Vagina (tissue), 2 donors: Measurements from ENCODE around the gene PTPRK. TPM values are rescaled to one million over a fixed set of nuclear protein-coding genes. Genes with fewer than 3 reads are reported as not detected.

Experiments used
- DNase-seq, 2 donors: peaks; one replicate each; pipeline ENCODE4 v3.0.0-alpha.2; 2017; ENCODE audit errors: extremely low spot score in 2 of 2
- H3K27ac ChIP-seq: fragments of 200-600 bp; sonication (generic); one replicate; pipeline ENCODE4 v1.5.1; 2019
- H3K27me3 ChIP-seq: fragments of 200-600 bp; sonication (generic); one replicate; pipeline ENCODE4 v1.5.1; 2019
- H3K36me3 ChIP-seq, 2 donors: fragments of 200-600 bp; sonication (generic); one replicate each; pipeline ENCODE4 v1.5.1; 2017 to 2019
- H3K4me1 ChIP-seq: fragments of 200-600 bp; sonication (generic); one replicate; pipeline ENCODE4 v1.5.1; 2019
- H3K4me3 ChIP-seq, 2 donors: fragments of 200-600 bp; sonication (generic); 1 replicate in 1 of 2; 2 replicates in 1 of 2; pipeline ENCODE4 v1.5.1; 2016 to 2019
- H3K9me3 ChIP-seq: fragments of 200-600 bp; sonication (generic); one replicate; pipeline ENCODE4 v1.5.1; 2019
- POLR2A ChIP-seq, 2 donors: fragments of 450-650 bp; IDR thresholded peaks; one replicate each; pipeline ENCODE4 v1.6.1; 2017; ENCODE audit warnings: antibody characterized with exemption in 2 of 2, mild to moderate bottlenecking in 2 of 2, moderate library complexity in 2 of 2
- POLR2AphosphoS5 ChIP-seq, 2 donors: sonication (generic); formaldehyde crosslinking; IDR thresholded peaks; one replicate each; pipeline ENCODE4 v1.9.0; 2017; ENCODE audit warnings: antibody characterized with exemption in 2 of 2, mild to moderate bottlenecking in 2 of 2, low read depth in 1 of 2; ENCODE audit not compliant: insufficient read depth in 1 of 2
- intact Hi-C: fragments of 100-400 bp; cut with DNase I; formaldehyde crosslinking; loops from one replicate; pipeline ENCODE4 v1.15.1; 2023
- total RNA-seq: library from RNA; depleted of rRNA; stranded (reverse); fragments of >200 nt; gene quantifications from one replicate; pipeline ENCODE4 v1.2.3, GENCODE V29; 2016
- TF ChIP-seq, protein P1 (sequence below), 3 experiments: fragments of 450-650 bp in 2 of 3; fragments of 200-600 bp in 1 of 3; sonication (generic) in 1 of 3; IDR thresholded peaks; one replicate each; pipeline ENCODE4 v1.5.1; 2017 to 2019; ENCODE audit warnings: antibody characterized with exemption in 3 of 3, mild to moderate bottlenecking in 2 of 3, moderate library complexity in 2 of 3

The PTPRK gene
- total RNA-seq, 1 donor from 2014 or later: 82.5 TPM

DNA sequence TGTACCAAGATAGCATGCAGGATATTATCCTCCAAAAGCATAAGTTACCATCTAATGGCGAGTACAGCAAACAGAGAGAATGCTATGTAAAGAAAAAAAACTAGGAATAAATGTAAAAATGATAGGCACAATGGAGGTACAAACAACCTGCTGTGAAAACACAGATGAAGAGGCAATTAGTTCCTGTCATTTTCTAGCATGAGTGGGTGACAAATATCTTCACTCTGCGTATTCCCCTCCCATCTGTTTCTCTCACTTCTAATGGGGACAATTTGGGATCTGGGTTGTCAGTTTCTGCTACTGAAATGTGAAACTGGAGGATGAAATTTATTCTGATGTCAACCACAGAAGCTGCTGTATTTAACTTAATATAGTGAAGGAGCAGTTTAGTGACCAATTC, 11.7 kb upstream of the PTPRK start:
- H3K27me3 ChIP-seq: no peaks in the 10 kb centered on the region

DNA sequence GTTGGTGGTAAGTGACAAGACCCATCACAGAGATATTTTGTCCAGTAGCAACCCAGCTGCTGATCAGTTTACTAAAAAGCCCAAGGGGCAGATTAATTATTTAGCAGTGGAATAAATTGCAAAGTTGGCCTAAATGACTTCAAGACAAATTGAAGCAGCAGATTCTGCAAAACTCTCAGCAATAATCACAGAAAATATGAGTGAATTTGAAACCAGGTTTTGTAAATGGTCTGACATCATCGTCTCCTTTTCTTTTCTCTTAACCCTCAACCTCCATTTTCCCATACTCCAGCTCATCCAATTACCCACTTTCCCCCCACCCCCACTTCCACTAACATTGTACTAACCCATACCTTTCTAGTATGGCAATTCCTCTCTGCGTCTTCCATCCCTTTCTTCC, 11.3 kb upstream of the PTPRK start:
- Histone ChIP-seq H3K4me1 (no peaks in the 10 kb centered on the region), H3K36me3 (no peaks in the 10 kb centered on the region), H3K27ac (no peak overlapping the region), H3K9me3 (no peaks in the 10 kb centered on the region), H3K4me3 (no peak overlapping the region), H3K27me3 (no peaks in the 10 kb centered on the region)
- DNase-seq: no peak
- intact Hi-C loops: no loop called here
- TF ChIP-seq, protein P1, sequence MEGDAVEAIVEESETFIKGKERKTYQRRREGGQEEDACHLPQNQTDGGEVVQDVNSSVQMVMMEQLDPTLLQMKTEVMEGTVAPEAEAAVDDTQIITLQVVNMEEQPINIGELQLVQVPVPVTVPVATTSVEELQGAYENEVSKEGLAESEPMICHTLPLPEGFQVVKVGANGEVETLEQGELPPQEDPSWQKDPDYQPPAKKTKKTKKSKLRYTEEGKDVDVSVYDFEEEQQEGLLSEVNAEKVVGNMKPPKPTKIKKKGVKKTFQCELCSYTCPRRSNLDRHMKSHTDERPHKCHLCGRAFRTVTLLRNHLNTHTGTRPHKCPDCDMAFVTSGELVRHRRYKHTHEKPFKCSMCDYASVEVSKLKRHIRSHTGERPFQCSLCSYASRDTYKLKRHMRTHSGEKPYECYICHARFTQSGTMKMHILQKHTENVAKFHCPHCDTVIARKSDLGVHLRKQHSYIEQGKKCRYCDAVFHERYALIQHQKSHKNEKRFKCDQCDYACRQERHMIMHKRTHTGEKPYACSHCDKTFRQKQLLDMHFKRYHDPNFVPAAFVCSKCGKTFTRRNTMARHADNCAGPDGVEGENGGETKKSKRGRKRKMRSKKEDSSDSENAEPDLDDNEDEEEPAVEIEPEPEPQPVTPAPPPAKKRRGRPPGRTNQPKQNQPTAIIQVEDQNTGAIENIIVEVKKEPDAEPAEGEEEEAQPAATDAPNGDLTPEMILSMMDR (IDR thresholded peaks at IDR 0.05): no peak
- TF ChIP-seq POLR2AphosphoS5 (IDR thresholded peaks at IDR 0.05; ENCODE audit: insufficient read depth in 1 of 2, low read depth in 1 of 2) (no peak), POLR2A (IDR thresholded peaks at IDR 0.05) (no peak)

More for the DNA sequence above, 11.7 kb upstream of the PTPRK start:
- no peaks in the 10 kb centered on the region for H3K4me1 ChIP-seq
- H3K36me3 ChIP-seq: no peaks in the 10 kb centered on the region
- no peaks in the 10 kb centered on the region for H3K9me3 ChIP-seq
- TF ChIP-seq POLR2AphosphoS5 (IDR thresholded peaks at IDR 0.05; ENCODE audit: insufficient read depth in 1 of 2, low read depth in 1 of 2) (no peak), POLR2A (IDR thresholded peaks at IDR 0.05) (no peak)
- TF ChIP-seq, protein P1 (IDR thresholded peaks at IDR 0.05): no peak
- no peak for DNase-seq
- H3K4me3 ChIP-seq: no peak overlapping the region
- no peak overlapping the region for H3K27ac ChIP-seq
- intact Hi-C loops: no loop called here

DNA sequence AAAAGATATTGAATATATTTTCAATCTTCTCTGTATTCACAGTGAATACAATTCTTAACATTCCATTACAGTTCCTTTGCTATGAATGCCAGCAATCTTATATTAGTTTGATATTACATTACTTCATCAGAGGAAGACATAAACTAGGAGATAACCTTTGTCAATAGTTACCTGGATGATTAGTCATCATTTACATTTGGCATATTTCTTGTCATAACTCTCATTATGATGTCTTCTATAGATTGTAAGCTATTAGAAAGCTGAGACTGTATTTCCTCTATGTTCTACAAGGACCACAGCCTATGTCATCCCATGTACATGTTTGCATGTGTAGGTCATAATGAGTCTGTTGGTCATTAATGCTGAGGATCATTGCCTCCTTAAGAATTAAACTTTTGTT, 7.8 kb upstream of the PTPRK start:
- H3K27me3 ChIP-seq: no peaks in the 10 kb centered on the region
- no peak overlapping the region for H3K27ac ChIP-seq
- intact Hi-C loops: no loop called here
- no peaks in the 10 kb centered on the region for H3K9me3 ChIP-seq
- no peaks in the 10 kb centered on the region for H3K4me1 ChIP-seq
- TF ChIP-seq, protein P1 (IDR thresholded peaks at IDR 0.05): no peak
- TF ChIP-seq POLR2A (IDR thresholded peaks at IDR 0.05) (no peak), POLR2AphosphoS5 (IDR thresholded peaks at IDR 0.05; ENCODE audit: insufficient read depth in 1 of 2, low read depth in 1 of 2) (no peak)
- no peak overlapping the region for H3K4me3 ChIP-seq
- H3K36me3 ChIP-seq: no peaks in the 10 kb centered on the region
- DNase-seq: no peak

DNA sequence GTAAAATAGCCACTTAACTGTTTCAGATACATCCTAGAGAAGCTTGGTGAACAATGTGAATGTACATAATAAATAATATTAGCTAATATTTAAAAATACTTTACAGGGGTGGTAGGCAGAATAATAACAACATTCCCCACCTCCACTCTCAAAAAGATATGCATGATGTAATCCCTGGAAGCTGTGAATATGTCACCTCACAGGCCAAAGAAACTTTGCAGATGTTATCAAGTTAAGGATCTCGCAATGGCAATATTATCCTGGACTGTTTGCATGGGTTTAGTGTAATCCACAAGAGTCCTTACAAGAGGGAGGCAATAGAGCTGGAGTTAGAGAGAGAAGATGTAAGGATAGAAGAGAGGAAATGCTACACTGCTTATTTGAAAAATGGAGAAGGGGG, 7.0 kb upstream of the PTPRK start:
- H3K4me3 ChIP-seq: no peak overlapping the region
- H3K9me3 ChIP-seq: no peaks in the 10 kb centered on the region
- no peaks in the 10 kb centered on the region for H3K36me3 ChIP-seq
- intact Hi-C loops: no loop called here
- H3K4me1 ChIP-seq: no peaks in the 10 kb centered on the region
- no peaks in the 10 kb centered on the region for H3K27me3 ChIP-seq
- no peak overlapping the region for H3K27ac ChIP-seq
- TF ChIP-seq POLR2AphosphoS5 (IDR thresholded peaks at IDR 0.05; ENCODE audit: insufficient read depth in 1 of 2, low read depth in 1 of 2) (no peak), POLR2A (IDR thresholded peaks at IDR 0.05) (no peak)
- no peak for DNase-seq

DNA sequence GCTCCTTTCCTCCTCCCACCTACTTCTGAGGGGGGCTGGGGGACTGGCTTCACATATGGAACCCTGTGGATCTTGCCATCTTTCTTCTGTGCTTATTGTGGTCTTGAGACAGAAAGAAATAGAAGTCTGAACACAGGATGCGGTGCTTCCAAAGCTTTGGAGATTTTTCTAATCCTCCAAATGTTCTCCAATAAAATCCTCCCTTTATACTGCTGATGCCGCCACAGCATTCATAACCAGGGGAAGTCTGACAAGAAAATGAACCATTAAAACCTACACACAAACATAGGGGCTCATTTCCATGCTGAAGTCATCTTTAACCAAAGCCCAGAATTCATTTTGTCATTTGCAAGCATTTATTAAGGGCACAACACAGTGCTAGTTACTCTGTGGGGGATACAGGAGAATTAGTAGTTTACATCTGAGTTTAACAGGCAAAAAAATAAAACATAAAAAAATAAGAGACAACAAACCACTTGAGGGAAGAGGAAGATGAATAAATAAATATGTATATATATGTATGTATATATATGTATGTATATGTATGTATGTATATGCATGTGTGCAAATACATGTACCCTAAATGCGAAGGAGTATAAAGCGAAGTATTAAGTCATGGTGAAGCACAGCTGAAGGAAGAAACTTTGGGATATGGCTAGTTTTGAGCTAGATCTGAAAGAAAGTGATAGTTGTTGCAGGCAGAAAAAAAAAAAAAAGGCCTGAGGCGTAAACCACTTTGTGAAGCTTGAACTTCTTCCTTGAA, 5.9 kb upstream of the PTPRK start:
- intact Hi-C loops: no loop called here
- H3K9me3 ChIP-seq: no peaks in the 10 kb centered on the region
- no peaks in the 10 kb centered on the region for H3K4me1 ChIP-seq
- no peak overlapping the region for H3K27ac ChIP-seq
- no peak overlapping the region for H3K4me3 ChIP-seq
- no peaks in the 10 kb centered on the region for H3K36me3 ChIP-seq
- no peaks in the 10 kb centered on the region for H3K27me3 ChIP-seq
- DNase-seq: no peak
- TF ChIP-seq POLR2AphosphoS5 (IDR thresholded peaks at IDR 0.05; ENCODE audit: insufficient read depth in 1 of 2, low read depth in 1 of 2): no peak
- TF ChIP-seq, protein P1 (IDR thresholded peaks at IDR 0.05): no peak
- TF ChIP-seq POLR2A (IDR thresholded peaks at IDR 0.05): no peak
